Mesothelial cell of epicardium (in vitro differentiated cells): ENCODE results near the gene C1QA. TPM values are rescaled to one million over a fixed set of nuclear protein-coding genes. Genes with fewer than 3 reads are reported as not detected.

Experiments
- DNase-seq, 2 experiments: peaks; one replicate each; pipeline ENCODE4 v3.0.0; 2021; ENCODE audit warnings: low spot score in 2 of 2; ENCODE audit not compliant: unreplicated experiment in 2 of 2
- H3K27ac Mint-ChIP-seq: 2 replicates; pipeline ENCODE4 v1.8.0; 2021; ENCODE audit warnings: mixed read lengths
- H3K27me3 Mint-ChIP-seq: 2 replicates; pipeline ENCODE4 v1.8.0; 2021; ENCODE audit warnings: low read depth, mixed read lengths
- H3K36me3 Mint-ChIP-seq: 2 replicates; pipeline ENCODE4 v1.8.0; 2021; ENCODE audit warnings: mixed read lengths
- H3K4me1 Mint-ChIP-seq: 2 replicates; pipeline ENCODE4 v1.8.0; 2021; ENCODE audit warnings: mixed read lengths
- H3K4me3 Mint-ChIP-seq: 2 replicates; pipeline ENCODE4 v1.8.0; 2021; ENCODE audit warnings: mild to moderate bottlenecking, moderate library complexity, mixed read lengths
- H3K9me3 Mint-ChIP-seq: 2 replicates; pipeline ENCODE4 v1.8.0; 2021; ENCODE audit warnings: mixed read lengths
- total RNA-seq: library from RNA; stranded (reverse); gene quantifications from 3 replicates; pipeline ENCODE4 v1.2.1, GENCODE V29; 2021
- TF ChIP-seq, protein P1 (sequence below): fragments of 200-600 bp; sonication (generic); IDR thresholded peaks from one replicate; pipeline ENCODE4 v1.5.0; 2021; ENCODE audit warnings: antibody characterized with exemption; ENCODE audit not compliant: unreplicated experiment

The C1QA gene, protein sequence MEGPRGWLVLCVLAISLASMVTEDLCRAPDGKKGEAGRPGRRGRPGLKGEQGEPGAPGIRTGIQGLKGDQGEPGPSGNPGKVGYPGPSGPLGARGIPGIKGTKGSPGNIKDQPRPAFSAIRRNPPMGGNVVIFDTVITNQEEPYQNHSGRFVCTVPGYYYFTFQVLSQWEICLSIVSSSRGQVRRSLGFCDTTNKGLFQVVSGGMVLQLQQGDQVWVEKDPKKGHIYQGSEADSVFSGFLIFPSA
- total RNA-seq = not detected in 3 replicates

DNA sequence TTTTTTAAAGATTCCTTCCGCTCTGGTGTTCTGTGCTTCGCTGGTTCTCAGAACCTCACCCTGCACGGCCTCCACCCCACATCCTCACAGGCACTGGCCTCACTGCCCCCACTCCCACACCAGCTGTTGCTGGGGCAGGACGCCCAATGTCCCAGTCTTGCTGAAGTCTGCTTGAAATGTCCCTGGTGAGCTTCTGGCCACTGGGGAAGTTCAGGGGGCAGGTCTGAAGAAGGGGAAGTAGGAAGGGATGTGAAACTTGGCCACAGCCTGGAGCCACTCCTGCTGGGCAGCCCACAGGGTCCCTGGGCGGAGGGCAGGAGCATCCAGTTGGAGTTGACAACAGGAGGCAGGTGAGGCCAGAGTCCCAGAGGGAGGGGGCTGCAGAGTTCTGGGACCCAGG lies at the start of gene C1QA:
Gene C1QA, plus strand, starts transcription at position 276 of the 400 bp plus-strand sequence. CDS start 989 bp downstream, outside the sequence.
- Mint-ChIP-seq H3K36me3 (no peaks in the 10 kb centered on the region), H3K9me3 (no peaks in the 10 kb centered on the region), H3K27ac (no peak within 1 kb of the TSS), H3K27me3 (peaks cover 20% of the 10 kb centered on the region), H3K4me3 (no peak within 1 kb of the TSS), H3K4me1 (peaks cover 5% of the 10 kb centered on the region)
- TF ChIP-seq, protein P1, sequence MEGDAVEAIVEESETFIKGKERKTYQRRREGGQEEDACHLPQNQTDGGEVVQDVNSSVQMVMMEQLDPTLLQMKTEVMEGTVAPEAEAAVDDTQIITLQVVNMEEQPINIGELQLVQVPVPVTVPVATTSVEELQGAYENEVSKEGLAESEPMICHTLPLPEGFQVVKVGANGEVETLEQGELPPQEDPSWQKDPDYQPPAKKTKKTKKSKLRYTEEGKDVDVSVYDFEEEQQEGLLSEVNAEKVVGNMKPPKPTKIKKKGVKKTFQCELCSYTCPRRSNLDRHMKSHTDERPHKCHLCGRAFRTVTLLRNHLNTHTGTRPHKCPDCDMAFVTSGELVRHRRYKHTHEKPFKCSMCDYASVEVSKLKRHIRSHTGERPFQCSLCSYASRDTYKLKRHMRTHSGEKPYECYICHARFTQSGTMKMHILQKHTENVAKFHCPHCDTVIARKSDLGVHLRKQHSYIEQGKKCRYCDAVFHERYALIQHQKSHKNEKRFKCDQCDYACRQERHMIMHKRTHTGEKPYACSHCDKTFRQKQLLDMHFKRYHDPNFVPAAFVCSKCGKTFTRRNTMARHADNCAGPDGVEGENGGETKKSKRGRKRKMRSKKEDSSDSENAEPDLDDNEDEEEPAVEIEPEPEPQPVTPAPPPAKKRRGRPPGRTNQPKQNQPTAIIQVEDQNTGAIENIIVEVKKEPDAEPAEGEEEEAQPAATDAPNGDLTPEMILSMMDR = no peak
- no peak for DNase-seq

DNA sequence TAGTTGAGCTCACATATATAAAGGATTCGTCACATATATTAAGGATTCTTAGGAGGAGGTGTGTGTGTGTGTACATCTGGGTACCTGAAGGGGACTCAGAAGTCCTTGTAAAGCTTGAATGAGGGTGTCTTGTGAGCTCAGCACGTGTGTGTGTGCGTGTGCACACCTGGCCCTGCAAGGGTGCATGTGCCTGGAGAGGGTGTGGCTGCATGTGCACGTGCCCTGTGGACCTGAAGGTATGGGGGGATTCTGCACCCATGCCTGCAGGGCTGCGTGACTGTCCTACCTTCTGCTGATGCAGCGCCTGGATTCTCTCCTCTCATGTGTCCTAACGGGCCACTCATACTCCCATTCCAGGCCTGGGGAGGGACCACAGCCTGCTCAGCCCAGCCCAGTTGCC lies 49.2 kb upstream of the C1QA start:
- TF ChIP-seq, protein P1 = no peak
- no peaks in the 10 kb centered on the region for H3K36me3 Mint-ChIP-seq
- no peaks in the 10 kb centered on the region for H3K9me3 Mint-ChIP-seq
- no peak overlapping the region for H3K27ac Mint-ChIP-seq
- H3K4me1 Mint-ChIP-seq = no peaks in the 10 kb centered on the region
- H3K4me3 Mint-ChIP-seq = no peak overlapping the region
- DNase-seq = no peak
- peaks cover 39% of the 10 kb centered on the region for H3K27me3 Mint-ChIP-seq

DNA sequence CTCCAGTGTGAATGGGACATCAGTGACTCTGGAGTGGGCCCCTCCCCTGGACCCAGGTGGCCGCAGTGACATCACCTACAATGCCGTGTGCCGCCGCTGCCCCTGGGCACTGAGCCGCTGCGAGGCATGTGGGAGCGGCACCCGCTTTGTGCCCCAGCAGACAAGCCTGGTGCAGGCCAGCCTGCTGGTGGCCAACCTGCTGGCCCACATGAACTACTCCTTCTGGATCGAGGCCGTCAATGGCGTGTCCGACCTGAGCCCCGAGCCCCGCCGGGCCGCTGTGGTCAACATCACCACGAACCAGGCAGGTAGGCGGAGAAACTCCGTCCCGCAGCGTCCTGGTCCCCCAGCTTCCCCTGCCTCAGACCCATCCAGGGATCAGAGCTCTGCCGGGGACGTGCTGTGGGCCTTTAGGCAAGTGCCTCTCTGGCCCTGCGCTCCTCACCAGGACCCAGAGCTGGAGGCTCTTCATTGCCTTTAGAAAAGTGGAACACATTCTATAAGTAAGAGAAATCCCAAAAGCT lies 47.5 kb upstream of the C1QA start:
- H3K27me3 Mint-ChIP-seq = peaks cover 49% of the 10 kb centered on the region
- DNase-seq = no peak
- TF ChIP-seq, protein P1 = no peak
- no peak overlapping the region for H3K4me3 Mint-ChIP-seq
- no peaks in the 10 kb centered on the region for H3K4me1 Mint-ChIP-seq
- no peaks in the 10 kb centered on the region for H3K36me3 Mint-ChIP-seq
- no peaks in the 10 kb centered on the region for H3K9me3 Mint-ChIP-seq
- no peak overlapping the region for H3K27ac Mint-ChIP-seq

DNA sequence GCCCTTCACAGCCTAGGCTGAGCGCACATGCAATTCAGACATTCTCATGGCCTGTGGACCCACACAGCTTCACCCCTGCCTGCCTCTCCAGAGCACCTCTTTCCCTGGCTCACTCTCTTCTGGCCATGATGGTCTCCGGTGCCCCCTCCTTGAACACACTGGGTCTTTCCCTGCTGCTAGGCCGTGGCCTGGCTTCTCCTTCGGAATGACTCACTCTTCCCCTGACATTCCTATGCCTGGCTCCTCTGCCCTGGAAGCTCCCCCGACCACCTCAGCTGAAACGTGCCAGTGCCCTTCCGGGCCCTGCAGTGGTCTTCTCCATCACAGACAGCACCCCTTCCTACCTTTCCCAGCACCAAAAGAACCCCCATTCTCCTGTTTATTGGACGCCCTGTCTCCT lies 44.9 kb upstream of the C1QA start:
- no peak overlapping the region for H3K27ac Mint-ChIP-seq
- H3K36me3 Mint-ChIP-seq = no peaks in the 10 kb centered on the region
- no peaks in the 10 kb centered on the region for H3K4me1 Mint-ChIP-seq
- H3K4me3 Mint-ChIP-seq = no peak overlapping the region
- H3K9me3 Mint-ChIP-seq = no peaks in the 10 kb centered on the region
- no peak for DNase-seq
- TF ChIP-seq, protein P1 = no peak
- peaks cover 57% of the 10 kb centered on the region for H3K27me3 Mint-ChIP-seq

DNA sequence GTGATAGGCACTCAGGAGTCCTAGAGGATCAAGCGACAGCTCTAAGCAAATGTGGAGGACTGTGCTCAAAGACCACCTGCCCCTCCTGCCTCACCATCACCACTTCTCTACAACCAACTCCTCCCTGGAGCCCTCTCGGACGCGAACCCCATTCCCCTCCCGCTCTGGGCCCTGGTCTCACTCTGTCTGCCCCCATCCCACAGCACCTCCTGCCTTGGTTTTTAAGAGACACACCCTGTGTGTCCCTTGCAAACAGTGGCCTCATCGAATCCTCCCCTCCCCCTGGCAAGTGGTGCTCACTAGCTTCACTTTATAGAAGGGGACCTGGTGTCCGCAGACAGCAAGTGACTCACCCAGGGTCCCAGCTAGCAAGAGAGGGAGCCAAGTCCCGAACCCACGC lies 44.4 kb upstream of the C1QA start:
- H3K9me3 Mint-ChIP-seq = no peaks in the 10 kb centered on the region
- H3K27ac Mint-ChIP-seq = no peak overlapping the region
- no peaks in the 10 kb centered on the region for H3K36me3 Mint-ChIP-seq
- no peaks in the 10 kb centered on the region for H3K4me1 Mint-ChIP-seq
- no peak overlapping the region for H3K4me3 Mint-ChIP-seq
- peaks cover 58% of the 10 kb centered on the region for H3K27me3 Mint-ChIP-seq
- no peak for DNase-seq
- TF ChIP-seq, protein P1 = no peak
